B cell (primary cell): ENCODE measurements around the gene DECR2. TPM values are rescaled to one million over a fixed set of nuclear protein-coding genes. Genes with fewer than 3 reads are reported as not detected.
A peak's percentile ranks its signal among the peaks of the same experiment; 100 is the strongest.

ENCODE experiments used
- ATAC-seq: fragments of 200-7000 bp; cut with Tn5 transposase; one replicate; pipeline ENCODE4 v1.10.0; 2021; ENCODE audit warnings: low read depth, mild to moderate bottlenecking, moderate number of reproducible peaks, moderate library complexity
- CTCF ChIA-PET: fragments of 350-600 bp; sonication (Branson Sonifier 250); formaldehyde crosslinking; loops from one replicate; lab custom pipeline; 2021; ENCODE audit warnings: antibody characterized with exemption, inconsistent platforms; lab: Charles Lee
- POLR2A ChIA-PET: fragments of 350-600 bp; sonication (Branson Sonifier 250); formaldehyde crosslinking; loops from one replicate; lab custom pipeline; 2021; ENCODE audit warnings: antibody characterized with exemption; lab: Charles Lee
- DNase-seq: peaks from one replicate; pipeline ENCODE4 v3.0.0; 2013
- H2AFZ ChIP-seq: 2 replicates; pipeline ENCODE4 v1.6.1; 2012; ENCODE audit warnings: mild to moderate bottlenecking, low read depth, low read length; ENCODE audit not compliant: insufficient read depth, poor library complexity, severe bottlenecking
- H3K27ac ChIP-seq, 2 donors: 1 replicate in 1 of 2; 2 replicates in 1 of 2; pipeline ENCODE4 v1.5.1; 2012 to 2013; ENCODE audit warnings: low read length in 2 of 2, mild to moderate bottlenecking in 2 of 2, moderate library complexity in 1 of 2
- H3K27me3 ChIP-seq, 4 experiments: fragments of 200-600 bp in 1 of 4; sonication (generic) in 1 of 4; replicated peaks in 1 of 4; 1 replicate in 2 of 4; 2 replicates in 2 of 4; pipeline versions ENCODE4 v1.6.1 to v1.7.0; 2013 to 2016; ENCODE audit warnings: low read length in 3 of 4, mild to moderate bottlenecking in 2 of 4, mixed read lengths in 1 of 4, moderate library complexity in 1 of 4; ENCODE audit not compliant: insufficient read depth in 4 of 4, control insufficient read depth in 3 of 4; ENCODE audit errors: control extremely low read depth in 1 of 4
- H3K36me3 ChIP-seq, 2 experiments: replicated peaks in 1 of 2; 1 replicate in 1 of 2; 2 replicates in 1 of 2; pipeline versions ENCODE4 v1.6.1 to v1.7.1; 2013; ENCODE audit warnings: low read length in 1 of 2; ENCODE audit not compliant: insufficient read depth in 2 of 2, control insufficient read depth in 1 of 2; ENCODE audit errors: control extremely low read depth in 1 of 2, extremely low read depth in 1 of 2
- H3K4me1 ChIP-seq, 2 donors: fragments of 200-600 bp in 1 of 2; sonication (generic) in 1 of 2; 1 replicate in 1 of 2; 2 replicates in 1 of 2; pipeline versions ENCODE4 v1.5.1 to v1.6.1; 2013 to 2017; ENCODE audit warnings: low read length in 2 of 2; ENCODE audit not compliant: control insufficient read depth in 2 of 2, insufficient read depth in 2 of 2
- H3K4me2 ChIP-seq: replicated peaks from 2 replicates; pipeline ENCODE3; 2012; ENCODE audit warnings: mild to moderate bottlenecking, low read depth, low read length; ENCODE audit not compliant: poor library complexity, severe bottlenecking
- H3K4me3 ChIP-seq, 5 experiments: fragments of 200-600 bp in 1 of 5; sonication (generic) in 1 of 5; 1 replicate in 3 of 5; 2 replicates in 2 of 5; pipeline versions ENCODE4 v1.5.1 to v1.7.0; 2011 to 2016; ENCODE audit warnings: low read length in 4 of 5, mild to moderate bottlenecking in 4 of 5, low read depth in 2 of 5, control low read depth in 1 of 5, moderate library complexity in 1 of 5; ENCODE audit not compliant: insufficient read depth in 1 of 5; ENCODE audit errors: control extremely low read depth in 1 of 5, extremely low read depth in 1 of 5
- H3K79me2 ChIP-seq: fragments of 200-600 bp; sonication (generic); one replicate; pipeline ENCODE4 v1.6.0; 2016; ENCODE audit warnings: low read length; ENCODE audit not compliant: control insufficient read depth, insufficient read depth
- H3K9ac ChIP-seq: fragments of 200-600 bp; sonication (generic); 2 replicates; pipeline ENCODE4 v1.6.1; 2017; ENCODE audit warnings: mild to moderate bottlenecking, low read length, moderate library complexity
- H3K9me3 ChIP-seq, 3 donors: one replicate each; pipeline versions ENCODE4 v1.6.1 to v1.7.1; 2013; ENCODE audit warnings: low read length in 2 of 3; ENCODE audit not compliant: control insufficient read depth in 2 of 3, insufficient read depth in 1 of 3; ENCODE audit errors: control extremely low read depth in 1 of 3
- H4K20me1 ChIP-seq: 2 replicates; pipeline ENCODE4 v1.6.0; 2012; ENCODE audit warnings: mild to moderate bottlenecking, low read length; ENCODE audit not compliant: insufficient read depth, control insufficient read depth, poor library complexity, severe bottlenecking
- H3K27ac Mint-ChIP-seq: one replicate; pipeline ENCODE4 v1.8.0; 2021; ENCODE audit warnings: mixed read lengths
- H3K27me3 Mint-ChIP-seq: one replicate; pipeline ENCODE4 v1.8.0; 2021; ENCODE audit warnings: mixed read lengths
- H3K4me1 Mint-ChIP-seq: one replicate; pipeline ENCODE4 v1.8.0; 2021; ENCODE audit warnings: mixed read lengths
- H3K4me3 Mint-ChIP-seq: one replicate; pipeline ENCODE4 v1.8.0; 2021; ENCODE audit warnings: mixed read lengths
- H3K9me3 Mint-ChIP-seq: one replicate; pipeline ENCODE4 v1.8.0; 2022; ENCODE audit warnings: mixed read lengths; ENCODE audit not compliant: insufficient read depth
- EZH2 ChIP-seq: IDR thresholded peaks from 2 replicates; pipeline ENCODE4 v1.6.1; 2012; ENCODE audit warnings: borderline replicate concordance, low read depth, mild to moderate bottlenecking, moderate library complexity, low read length; ENCODE audit not compliant: insufficient read depth, poor library complexity, severe bottlenecking
- WGBS: methylation state at CpG from one replicate; pipeline ENCODE4 v1.1.5; 2013; ENCODE audit warnings: missing lambda C conversion rate; ENCODE audit not compliant: insufficient coverage; 5-methylcytosine and 5-hydroxymethylcytosine counted together
- intact Hi-C: fragments of 100-400 bp; cut with micrococcal nuclease; formaldehyde crosslinking; loops from one replicate; pipeline ENCODE4 v1.10.0; 2022
- polyA plus RNA-seq: library from polyadenylated mRNA; depleted of rRNA; stranded (reverse); fragments of >200 nt; gene quantifications from 2 replicates; pipeline ENCODE4 v1.2.3, GENCODE V29; 2012
- total RNA-seq, 2 donors: library from RNA; stranded (reverse); fragments of 120-200 nt in 1 of 2; gene quantifications; 1 replicate in 1 of 2; 2 replicates in 1 of 2; pipeline versions ENCODE4 v1.2.3 to v1.2.4, GENCODE V29; 2013 to 2022
- TF ChIP-seq, protein P1 (sequence below): fragments of 200-600 bp; IDR thresholded peaks from one replicate; pipeline ENCODE4 v1.8.0; 2022; ENCODE audit warnings: antibody characterized with exemption, mild to moderate bottlenecking

Gene DECR2
- total and polyA plus RNA-seq, 2 donors (not counting 1 experiment from before 2014, with no cell fraction given) = 11.0 to 16.3 TPM

DNA sequence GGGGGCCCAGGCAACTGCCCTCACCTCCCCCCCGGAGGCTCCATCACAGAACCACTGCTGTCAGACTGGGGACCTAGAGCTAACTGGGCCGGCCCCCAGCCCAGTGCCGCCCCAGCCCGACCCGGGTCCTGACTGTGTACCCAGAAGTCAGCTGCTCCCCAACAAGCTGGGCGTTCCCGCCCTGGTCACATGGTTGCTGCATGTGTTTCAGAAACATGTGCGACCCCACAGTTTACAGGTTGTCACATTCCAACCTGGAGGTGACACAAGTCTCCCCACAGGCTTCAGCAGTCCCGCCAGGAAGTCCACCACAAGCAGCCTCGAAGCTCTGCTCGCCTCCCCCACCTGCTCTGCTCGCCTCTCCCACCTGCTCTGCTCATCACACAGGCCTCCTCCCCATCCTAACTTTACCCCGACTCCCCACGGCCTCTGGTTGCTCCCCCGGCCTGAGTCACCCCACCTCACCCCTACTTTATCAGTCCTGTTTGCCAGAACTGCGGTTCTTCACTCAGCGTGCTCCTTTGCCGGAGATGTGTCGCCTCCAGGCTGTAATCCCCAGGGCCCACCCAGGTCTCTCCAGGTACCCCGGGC lies 32.3 kb upstream of the DECR2 start:
- TF ChIP-seq EZH2 = no peak
- TF ChIP-seq, protein P1, sequence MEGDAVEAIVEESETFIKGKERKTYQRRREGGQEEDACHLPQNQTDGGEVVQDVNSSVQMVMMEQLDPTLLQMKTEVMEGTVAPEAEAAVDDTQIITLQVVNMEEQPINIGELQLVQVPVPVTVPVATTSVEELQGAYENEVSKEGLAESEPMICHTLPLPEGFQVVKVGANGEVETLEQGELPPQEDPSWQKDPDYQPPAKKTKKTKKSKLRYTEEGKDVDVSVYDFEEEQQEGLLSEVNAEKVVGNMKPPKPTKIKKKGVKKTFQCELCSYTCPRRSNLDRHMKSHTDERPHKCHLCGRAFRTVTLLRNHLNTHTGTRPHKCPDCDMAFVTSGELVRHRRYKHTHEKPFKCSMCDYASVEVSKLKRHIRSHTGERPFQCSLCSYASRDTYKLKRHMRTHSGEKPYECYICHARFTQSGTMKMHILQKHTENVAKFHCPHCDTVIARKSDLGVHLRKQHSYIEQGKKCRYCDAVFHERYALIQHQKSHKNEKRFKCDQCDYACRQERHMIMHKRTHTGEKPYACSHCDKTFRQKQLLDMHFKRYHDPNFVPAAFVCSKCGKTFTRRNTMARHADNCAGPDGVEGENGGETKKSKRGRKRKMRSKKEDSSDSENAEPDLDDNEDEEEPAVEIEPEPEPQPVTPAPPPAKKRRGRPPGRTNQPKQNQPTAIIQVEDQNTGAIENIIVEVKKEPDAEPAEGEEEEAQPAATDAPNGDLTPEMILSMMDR = no peak
- Histone ChIP-seq H3K9ac (no peak overlapping the region), H3K4me3 (no peak overlapping the region), H4K20me1 (no peaks in the 10 kb centered on the region), H3K27me3 (peaks cover 0 to 3% (median 0%) of the 10 kb centered on the region in 4 experiments), H3K79me2 (no peaks in the 10 kb centered on the region), H3K4me1 (peaks cover 6 to 18% of the 10 kb centered on the region in 2 donors), H2AFZ (no peak overlapping the region), H3K36me3 (peaks cover 0 to 42% of the 10 kb centered on the region in 2 experiments), H3K4me2 (peak overlapping the region; percentile 22), H3K9me3 (no peaks in the 10 kb centered on the region), H3K27ac (no peak overlapping the region)
- ChIA-PET POLR2A (interaction anchor here (1.2 kb wide), 1 partner anchor 56 kb away, joined by 3 read pairs; the partner anchor contains the start of gene RAB11FIP3), CTCF (no interaction called here)
- WGBS = 92% methylated on average over 20 of the region's 20 CpGs
- no peak for DNase-seq
- Mint-ChIP-seq H3K4me3 (peak overlapping the region; percentile 54), H3K27me3 (no peaks in the 10 kb centered on the region), H3K27ac (peak overlapping the region; percentile 37), H3K4me1 (peaks cover 17% of the 10 kb centered on the region), H3K9me3 (no peaks in the 10 kb centered on the region)
- ATAC-seq = no peak
- intact Hi-C loops = no loop called here

- Mint-ChIP-seq H3K27ac (no peak overlapping the region), H3K4me3 (peak overlapping the region; percentile 54), H3K9me3 (no peaks in the 10 kb centered on the region), H3K27me3 (no peaks in the 10 kb centered on the region), H3K4me1 (peaks cover 17% of the 10 kb centered on the region)
- H3K4me3 ChIP-seq = peak overlapping the region in 3 of 5 experiments; percentile 31 to 47 (median 35)
- no peak overlapping the region for H2AFZ ChIP-seq
- no peaks in the 10 kb centered on the region for H3K9me3 ChIP-seq
- peak overlapping the region; percentile 64 for H3K4me2 ChIP-seq
- H3K79me2 ChIP-seq = no peaks in the 10 kb centered on the region
- ChIA-PET CTCF (interaction anchor here (0.6 to 1.7 kb wide), 5 partner anchors 11 to 304 kb away, joined by 3 to 8 read pairs (median 3); partner anchors contain the start of gene DECR2), POLR2A (interaction anchor here (0.6 to 1.2 kb wide), 5 partner anchors 16 to 55 kb away, joined by 3 to 7 read pairs (median 3); partner anchors contain the start of genes AXIN1, DECR2 and RAB11FIP3)
- ATAC-seq (no peak), DNase-seq (no peak)
- H4K20me1 ChIP-seq = no peaks in the 10 kb centered on the region
- 65% methylated on average over 27 of the region's 44 CpGs for WGBS
- TF ChIP-seq EZH2 = no peak
- TF ChIP-seq, protein P1 = no peak
- intact Hi-C loops = loop anchor here (1.0 kb wide), 4 partner anchors 11 to 141 kb away; partner anchors contain the start of genes DECR2, LUC7L and PGAP6
- H3K36me3 ChIP-seq = peaks cover 0 to 47% of the 10 kb centered on the region in 2 experiments
- H3K4me1 ChIP-seq = peaks cover 6 to 18% of the 10 kb centered on the region in 2 donors
- no peak overlapping the region for H3K27ac ChIP-seq
- H3K9ac ChIP-seq = peak overlapping the region; percentile 35
- no peaks in the 10 kb centered on the region for H3K27me3 ChIP-seq
Measured at GRCh38 chr16:369866-370436, 31.7 kb upstream of the DECR2 start.
